Stimulated activated CD4-positive, alpha-beta T cell treated with anti-CD3 and anti-CD28 coated beads, TNF-alpha, amount 100 ng/mL, for 48 hours (primary cell): ENCODE measurements around the gene PLEKHH1.
"Not testable (repeated sequence)": the region's sequence is repeated elsewhere in the genome, so short reads cannot be mapped to it uniquely, and the experiment has no call there.

Experiments
- DNase-seq, 3 donors: peaks; one replicate each; pipeline ENCODE4 v3.0.0-alpha.2; 2020; ENCODE audit warnings: low read depth in 3 of 3

PLEKHH1 gene

GRCh38 chr14:67532606-67532997 is 488 bp upstream of the PLEKHH1 start:
- no peak for DNase-seq

GRCh38 chr14:67533754-67534085 is 630 bp downstream of the PLEKHH1 start:
- no peak for DNase-seq

- DNase-seq = no peak
Observed at GRCh38 chr14:67536087-67536486, 3.0 kb downstream of the PLEKHH1 start.

- DNase-seq = no peak
Observed at GRCh38 chr14:67537736-67538135, 4.6 kb downstream of the PLEKHH1 start.

- DNase-seq = no peak
Observed at GRCh38 chr14:67538501-67538900, 5.4 kb downstream of the PLEKHH1 start.

- DNase-seq = no peak
Observed at GRCh38 chr14:67539116-67539515, 6.0 kb downstream of the PLEKHH1 start.

GRCh38 chr14:67541448-67542387 is 8.6 kb downstream of the PLEKHH1 start:
- DNase-seq = no peak

- DNase-seq = not testable (repeated sequence)
Observed at GRCh38 chr14:67542620-67543019, 9.5 kb downstream of the PLEKHH1 start.

- no peak for DNase-seq
Observed at GRCh38 chr14:67544590-67544989, 11.5 kb downstream of the PLEKHH1 start.

GRCh38 chr14:67547224-67547780 is 14.2 kb downstream of the PLEKHH1 start:
- no peak for DNase-seq

- DNase-seq = no peak
Observed at GRCh38 chr14:67549734-67550133, 16.6 kb downstream of the PLEKHH1 start.

- DNase-seq = no peak
Observed at GRCh38 chr14:67551123-67551522, 18.0 kb downstream of the PLEKHH1 start.

GRCh38 chr14:67551940-67552339 is 18.9 kb downstream of the PLEKHH1 start:
- no peak for DNase-seq

- no peak for DNase-seq
Observed at GRCh38 chr14:67553547-67553946, 20.5 kb downstream of the PLEKHH1 start.

GRCh38 chr14:67554341-67554740 is 21.3 kb downstream of the PLEKHH1 start:
- DNase-seq = no peak

GRCh38 chr14:67555518-67556090 is 22.5 kb downstream of the PLEKHH1 start:
- no peak for DNase-seq

GRCh38 chr14:67556671-67557070 is 23.6 kb downstream of the PLEKHH1 start:
- DNase-seq = no peak

- no peak for DNase-seq
Observed at GRCh38 chr14:67557118-67557517, 24.0 kb downstream of the PLEKHH1 start.

- no peak for DNase-seq
Observed at GRCh38 chr14:67557656-67558055, 24.6 kb downstream of the PLEKHH1 start.

- DNase-seq = no peak
Observed at GRCh38 chr14:67559639-67560038, 26.5 kb downstream of the PLEKHH1 start.

- no peak for DNase-seq
Observed at GRCh38 chr14:67562025-67562775, 29.1 kb downstream of the PLEKHH1 start.

- DNase-seq = no peak
Observed at GRCh38 chr14:67562776-67563150, 29.7 kb downstream of the PLEKHH1 start.
